Chondrocyte (in vitro differentiated cells): ENCODE data around the gene HERC5. TPM values are rescaled to one million over a fixed set of nuclear protein-coding genes. Genes with fewer than 3 reads are reported as not detected.

Experiments
- DNase-seq: peaks from one replicate; pipeline ENCODE4 v3.0.0; 2021; ENCODE audit warnings: mixed read lengths, low spot score
- H3K27ac Mint-ChIP-seq: one replicate; pipeline ENCODE4 v1.8.0; 2021; ENCODE audit warnings: mild to moderate bottlenecking, moderate library complexity, mixed read lengths; ENCODE audit not compliant: unreplicated experiment
- H3K27me3 Mint-ChIP-seq: 2 replicates; pipeline ENCODE4 v1.8.0; 2021; ENCODE audit warnings: low read depth, mixed read lengths
- H3K36me3 Mint-ChIP-seq: 2 replicates; pipeline ENCODE4 v1.8.0; 2021; ENCODE audit warnings: low read depth, mixed read lengths
- H3K4me1 Mint-ChIP-seq: 2 replicates; pipeline ENCODE4 v1.8.0; 2021; ENCODE audit warnings: low read depth, mild to moderate bottlenecking, mixed read lengths
- H3K4me3 Mint-ChIP-seq: one replicate; pipeline ENCODE4 v1.8.0; 2021; ENCODE audit warnings: mild to moderate bottlenecking, moderate library complexity, mixed read lengths; ENCODE audit not compliant: unreplicated experiment
- H3K9me3 Mint-ChIP-seq: 2 replicates; pipeline ENCODE4 v1.8.0; 2021; ENCODE audit warnings: low read depth, mixed read lengths
- CTCF ChIP-seq: fragments of 200-600 bp; sonication (generic); IDR thresholded peaks from 2 replicates; pipeline ENCODE4 v1.5.0; 2021; ENCODE audit warnings: antibody characterized with exemption, mild to moderate bottlenecking, moderate library complexity
- total RNA-seq: library from RNA; stranded (reverse); gene quantifications from 3 replicates; pipeline ENCODE4 v1.2.1, GENCODE V29; 2021

Gene HERC5
- total RNA-seq, 1 donor from 2014 or later = 0.40 TPM

- Mint-ChIP-seq H3K36me3 (no peaks in the 10 kb centered on the region), H3K4me1 (peaks cover 5% of the 10 kb centered on the region), H3K27me3 (no peaks in the 10 kb centered on the region), H3K9me3 (no peaks in the 10 kb centered on the region), H3K27ac (no peak overlapping the region), H3K4me3 (no peak overlapping the region)
- no peak for TF ChIP-seq CTCF
- no peak for DNase-seq
Measured at GRCh38 chr4:88414755-88415154, 42.2 kb upstream of the HERC5 start.

- Mint-ChIP-seq H3K9me3 (no peaks in the 10 kb centered on the region), H3K27ac (no peak overlapping the region), H3K4me3 (no peak overlapping the region), H3K27me3 (no peaks in the 10 kb centered on the region), H3K4me1 (peaks cover 5% of the 10 kb centered on the region), H3K36me3 (no peaks in the 10 kb centered on the region)
- TF ChIP-seq CTCF = no peak
- DNase-seq = no peak
Measured at GRCh38 chr4:88415982-88416381, 40.9 kb upstream of the HERC5 start.

GRCh38 chr4:88418411-88418810, 38.5 kb upstream of the HERC5 start:
- Mint-ChIP-seq H3K9me3 (no peaks in the 10 kb centered on the region), H3K27me3 (no peaks in the 10 kb centered on the region), H3K4me3 (no peak overlapping the region)

GRCh38 chr4:88419874-88420273, 37.0 kb upstream of the HERC5 start:
- H3K9me3 Mint-ChIP-seq = no peaks in the 10 kb centered on the region
- H3K4me1 Mint-ChIP-seq = peaks cover 5% of the 10 kb centered on the region
- H3K27me3 Mint-ChIP-seq = no peaks in the 10 kb centered on the region
- no peaks in the 10 kb centered on the region for H3K36me3 Mint-ChIP-seq
- no peak overlapping the region for H3K27ac Mint-ChIP-seq
- TF ChIP-seq CTCF = no peak
- H3K4me3 Mint-ChIP-seq = no peak overlapping the region
- DNase-seq = no peak

More at GRCh38 chr4:88418411-88418810, 38.5 kb upstream of the HERC5 start:
- Mint-ChIP-seq H3K4me1 (peaks cover 5% of the 10 kb centered on the region), H3K27ac (no peak overlapping the region), H3K36me3 (no peaks in the 10 kb centered on the region)
- TF ChIP-seq CTCF = no peak
- DNase-seq = no peak

GRCh38 chr4:88420844-88421243, 36.1 kb upstream of the HERC5 start:
- Mint-ChIP-seq H3K27ac (no peak overlapping the region), H3K9me3 (no peaks in the 10 kb centered on the region), H3K36me3 (no peaks in the 10 kb centered on the region), H3K4me3 (no peak overlapping the region), H3K4me1 (peaks cover 5% of the 10 kb centered on the region), H3K27me3 (no peaks in the 10 kb centered on the region)
- DNase-seq = no peak
- TF ChIP-seq CTCF = no peak
